Naive thymus-derived CD4-positive, alpha-beta T cell (primary cell): ENCODE data around the gene FAM89B. TPM values are rescaled to one million over a fixed set of nuclear protein-coding genes. Genes with fewer than 3 reads are reported as not detected.
A peak's percentile ranks its signal among the peaks of the same experiment; 100 is the strongest.

Experiments used
- ATAC-seq: fragments of 150-1000 bp; cut with Tn5 transposase; 2 replicates; pipeline ENCODE4 v1.10.0; 2021; ENCODE audit warnings: mild to moderate bottlenecking, moderate library complexity
- CTCF ChIA-PET: fragments of 350-600 bp; sonication (Branson Sonifier 250); formaldehyde crosslinking; loops from one replicate; lab custom pipeline; 2021; ENCODE audit warnings: antibody characterized with exemption; lab: Charles Lee
- POLR2A ChIA-PET: fragments of 350-600 bp; sonication (Branson Sonifier 250); formaldehyde crosslinking; loops from one replicate; lab custom pipeline; 2021; ENCODE audit warnings: antibody characterized with exemption, inconsistent platforms; lab: Charles Lee
- DNase-seq, 9 donors: peaks; one replicate each; pipeline versions ENCODE4 v3.0.0 to v3.0.0-alpha.2; 2020 to 2022; ENCODE audit warnings: mixed read lengths in 1 of 9
- H3K27ac ChIP-seq: one replicate; pipeline ENCODE4 v1.7.0; 2013; ENCODE audit warnings: mild to moderate bottlenecking, low read depth, low read length, moderate library complexity
- H3K27me3 ChIP-seq, 2 donors: one replicate each; pipeline ENCODE4 v1.7.0; 2013; ENCODE audit warnings: low read length in 2 of 2, mild to moderate bottlenecking in 2 of 2, moderate library complexity in 2 of 2; ENCODE audit not compliant: control insufficient read depth in 2 of 2, insufficient read depth in 2 of 2
- H3K36me3 ChIP-seq, 3 experiments: 1 replicate in 2 of 3; 2 replicates in 1 of 3; pipeline ENCODE4 v1.7.0; 2013; ENCODE audit warnings: low read length in 3 of 3, mild to moderate bottlenecking in 3 of 3, moderate library complexity in 1 of 3; ENCODE audit not compliant: insufficient read depth in 3 of 3, control insufficient read depth in 2 of 3
- H3K4me1 ChIP-seq, 2 donors: one replicate each; pipeline ENCODE4 v1.7.0; 2013; ENCODE audit warnings: low read length in 2 of 2, mild to moderate bottlenecking in 2 of 2, moderate library complexity in 1 of 2; ENCODE audit not compliant: control insufficient read depth in 2 of 2, insufficient read depth in 2 of 2
- H3K4me3 ChIP-seq: 2 replicates; pipeline ENCODE4 v1.7.0; 2013; ENCODE audit warnings: mild to moderate bottlenecking, low read length
- H3K9me3 ChIP-seq, 3 experiments: 1 replicate in 2 of 3; 2 replicates in 1 of 3; pipeline ENCODE4 v1.7.0; 2013; ENCODE audit warnings: low read length in 3 of 3; ENCODE audit not compliant: control insufficient read depth in 2 of 3
- H3K27ac Mint-ChIP-seq, 9 donors: one replicate each; pipeline ENCODE4 v1.8.0; 2020 to 2022; ENCODE audit warnings: mixed read lengths in 9 of 9, mild to moderate bottlenecking in 8 of 9, moderate library complexity in 5 of 9, inconsistent platforms in 2 of 9
- H3K27me3 Mint-ChIP-seq, 5 donors: one replicate each; pipeline ENCODE4 v1.8.0; 2021 to 2022; ENCODE audit warnings: mixed read lengths in 5 of 5, mild to moderate bottlenecking in 1 of 5
- H3K36me3 Mint-ChIP-seq, 5 donors: one replicate each; pipeline ENCODE4 v1.8.0; 2020 to 2022; ENCODE audit warnings: mixed read lengths in 5 of 5, mild to moderate bottlenecking in 3 of 5, inconsistent platforms in 1 of 5
- H3K4me1 Mint-ChIP-seq, 7 donors: one replicate each; pipeline ENCODE4 v1.8.0; 2020 to 2022; ENCODE audit warnings: mixed read lengths in 7 of 7, mild to moderate bottlenecking in 3 of 7, inconsistent platforms in 1 of 7
- H3K4me3 Mint-ChIP-seq, 10 donors: one replicate each; pipeline ENCODE4 v1.8.0; 2020 to 2022; ENCODE audit warnings: mild to moderate bottlenecking in 10 of 10, mixed read lengths in 10 of 10, moderate library complexity in 6 of 10, inconsistent platforms in 2 of 10
- H3K9me3 Mint-ChIP-seq, 11 donors: one replicate each; pipeline ENCODE4 v1.8.0; 2020 to 2022; ENCODE audit warnings: mixed read lengths in 11 of 11, mild to moderate bottlenecking in 4 of 11, inconsistent platforms in 1 of 11, moderate library complexity in 1 of 11
- intact Hi-C, 2 donors: fragments of 100-400 bp; cut with micrococcal nuclease; formaldehyde crosslinking; loops; one replicate each; pipeline ENCODE4 v1.15.1; 2023
- polyA plus RNA-seq, 2 donors: library from polyadenylated mRNA; unstranded; fragments of 300-500 nt; fragmentation: Illumina TruSeq; gene quantifications; one replicate each; pipeline ENCODE4 v1.2.3, GENCODE V29; 2021
- total RNA-seq, 6 experiments: library from RNA in 5 of 6; stranded (reverse) in 5 of 6; gene quantifications; 1 replicate in 5 of 6; 2 replicates in 1 of 6; pipeline ENCODE4 v1.2.3 and lab custom pipeline; 2021 to 2026

Gene FAM89B
- total and polyA plus RNA-seq, 7 experiments from 2014 or later: 33.0 to 115 (median 57.9) TPM

GRCh38 chr11:65541093-65541982 lies 31.0 kb upstream of the FAM89B start:
- H3K4me3 Mint-ChIP-seq: peak overlapping the region; percentile 81 to 90 (median 84)
- Histone ChIP-seq H3K4me3 (peak overlapping the region; percentile 71), H3K36me3 (peaks cover 0 to 35% (median 4%) of the 10 kb centered on the region in 3 experiments), H3K9me3 (no peaks in the 10 kb centered on the region), H3K27me3 (no peaks in the 10 kb centered on the region), H3K4me1 (peaks cover 15 to 26% of the 10 kb centered on the region in 2 donors), H3K27ac (peak overlapping the region; percentile 74)
- POLR2A ChIA-PET: interaction anchor here (0.8 to 14.3 kb wide), 19 partner anchors 11 to 185 kb away, joined by 3 to 186 read pairs (median 10); partner anchors contain the start of genes EHBP1L1, FAM89B, KCNK7 and LTBP3
- peaks cover 20 to 40% (median 30%) of the 10 kb centered on the region in 7 donors for H3K4me1 Mint-ChIP-seq
- H3K36me3 Mint-ChIP-seq: peaks cover 0 to 9% (median 0%) of the 10 kb centered on the region in 5 donors
- no peak for DNase-seq
- CTCF ChIA-PET: interaction anchor here (0.6 to 9.8 kb wide), 15 partner anchors 10 to 169 kb away, joined by 3 to 126 read pairs (median 5); partner anchors contain the start of genes EHBP1L1, FAM89B, KCNK7 and ZNRD2
- H3K27me3 Mint-ChIP-seq: no peaks in the 10 kb centered on the region
- no peak for ATAC-seq
- peak overlapping the region; percentile 74 to 92 (median 85) for H3K27ac Mint-ChIP-seq
- no peaks in the 10 kb centered on the region for H3K9me3 Mint-ChIP-seq
- intact Hi-C loops: loop anchor here (2.0 to 10.0 kb wide), 3 partner anchors 73 to 313 kb away; partner anchors contain the start of genes CFL1 (in 1 of the 2), MAP3K11 (in 1 of the 2) and PCNX3 (in 1 of the 2)

- Histone ChIP-seq H3K9me3 (no peaks in the 10 kb centered on the region), H3K27ac (no peak overlapping the region), H3K36me3 (peaks cover 0 to 22% (median 3%) of the 10 kb centered on the region in 3 experiments), H3K4me3 (no peak overlapping the region), H3K4me1 (peaks cover 27 to 38% of the 10 kb centered on the region in 2 donors), H3K27me3 (no peaks in the 10 kb centered on the region)
- H3K27me3 Mint-ChIP-seq: no peaks in the 10 kb centered on the region
- intact Hi-C loops: loop anchor here in 1 of 2 donors (10.0 kb wide), 1 partner anchor 312 kb away; the partner anchor contains the start of gene CFL1
- H3K9me3 Mint-ChIP-seq: no peaks in the 10 kb centered on the region
- DNase-seq (no peak), ATAC-seq (no peak)
- CTCF ChIA-PET: interaction anchor here (1.5 to 9.8 kb wide), 4 partner anchors 10 to 47 kb away, joined by 7 to 126 read pairs (median 44); partner anchors contain the start of genes FAM89B, KCNK7 and ZNRD2
- peak overlapping the region in 5 of 9 donors; percentile 26 to 88 (median 74) for H3K27ac Mint-ChIP-seq
- POLR2A ChIA-PET: interaction anchor here (1.6 to 14.3 kb wide), 10 partner anchors 9 to 72 kb away, joined by 3 to 186 read pairs (median 44); partner anchors contain the start of genes EHBP1L1, FAM89B, LTBP3 and PCNX3
- H3K36me3 Mint-ChIP-seq: peaks cover 0 to 9% (median 0%) of the 10 kb centered on the region in 5 donors
- no peak overlapping the region for H3K4me3 Mint-ChIP-seq
- H3K4me1 Mint-ChIP-seq: peaks cover 26 to 53% (median 37%) of the 10 kb centered on the region in 7 donors
Measured at GRCh38 chr11:65542738-65543390, 29.5 kb upstream of the FAM89B start.

GRCh38 chr11:65545853-65546216 lies 26.5 kb upstream of the FAM89B start:
- DNase-seq: no peak
- POLR2A ChIA-PET: interaction anchor here (0.7 to 14.3 kb wide), 11 partner anchors 17 to 411 kb away, joined by 3 to 186 read pairs (median 7); partner anchors contain the start of genes EHBP1L1, FAM89B, LTBP3 and MALAT1
- CTCF ChIA-PET: interaction anchor here (0.6 to 1.8 kb wide), 7 partner anchors 11 to 217 kb away, joined by 3 to 9 read pairs (median 4); partner anchors contain the start of genes FAM89B and ZNRD2
- Mint-ChIP-seq H3K36me3 (peaks cover 0 to 26% (median 8%) of the 10 kb centered on the region in 5 donors), H3K4me3 (peak overlapping the region; percentile 39 to 86 (median 84)), H3K27ac (peak overlapping the region; percentile 75 to 98 (median 88)), H3K9me3 (peaks cover 0 to 2% (median 0%) of the 10 kb centered on the region in 11 donors), H3K4me1 (peaks cover 42 to 73% (median 55%) of the 10 kb centered on the region in 7 donors), H3K27me3 (no peaks in the 10 kb centered on the region)
- Histone ChIP-seq H3K4me3 (peak overlapping the region; percentile 14), H3K27me3 (no peaks in the 10 kb centered on the region), H3K36me3 (peaks cover 0 to 30% (median 3%) of the 10 kb centered on the region in 3 experiments), H3K9me3 (no peaks in the 10 kb centered on the region), H3K27ac (peak overlapping the region; percentile 75), H3K4me1 (peaks cover 31 to 45% of the 10 kb centered on the region in 2 donors)
- no peak for ATAC-seq
- intact Hi-C loops: loop anchor here (1.0 to 10.0 kb wide), 4 partner anchors 11 to 309 kb away; partner anchors contain the start of genes ZNRD2 (in 2 of the 2), CFL1 (in 1 of the 2) and PCNX3 (in 1 of the 2)

GRCh38 chr11:65546217-65546958 lies 25.9 kb upstream of the FAM89B start:
- ATAC-seq: peak; percentile 96
- H3K27me3 Mint-ChIP-seq: no peaks in the 10 kb centered on the region

GRCh38 chr11:65547446-65548125 lies 24.8 kb upstream of the FAM89B start:
- H3K9me3 Mint-ChIP-seq: peaks cover 0 to 2% (median 0%) of the 10 kb centered on the region in 11 donors
- peak overlapping the region in 8 of 9 donors; percentile 39 to 92 (median 87) for H3K27ac Mint-ChIP-seq
- Histone ChIP-seq H3K27ac (peak overlapping the region; percentile 75), H3K4me1 (peaks cover 24 to 47% of the 10 kb centered on the region in 2 donors), H3K9me3 (no peaks in the 10 kb centered on the region), H3K4me3 (peak overlapping the region; percentile 10), H3K36me3 (peaks cover 0 to 42% (median 9%) of the 10 kb centered on the region in 3 experiments), H3K27me3 (no peaks in the 10 kb centered on the region)
- ATAC-seq (no peak), DNase-seq (peak in 1 of 9 donors; percentile 40)
- H3K27me3 Mint-ChIP-seq: no peaks in the 10 kb centered on the region
- intact Hi-C loops: loop anchor here in 1 of 2 donors (10.0 kb wide), 1 partner anchor 307 kb away; the partner anchor contains the start of gene CFL1
- peak overlapping the region; percentile 41 to 85 (median 82) for H3K4me3 Mint-ChIP-seq
- H3K36me3 Mint-ChIP-seq: peaks cover 0 to 37% (median 19%) of the 10 kb centered on the region in 5 donors
- H3K4me1 Mint-ChIP-seq: peaks cover 43 to 76% (median 58%) of the 10 kb centered on the region in 7 donors
- CTCF ChIA-PET: interaction anchor here (0.8 to 2.5 kb wide), 5 partner anchors 9 to 25 kb away, joined by 3 to 9 read pairs (median 7); partner anchors contain the start of genes FAM89B and ZNRD2
- POLR2A ChIA-PET: interaction anchor here (0.5 to 14.3 kb wide), 7 partner anchors 9 to 396 kb away, joined by 4 to 186 read pairs (median 7); partner anchors contain the start of genes EHBP1L1, FAM89B, LTBP3 and MALAT1

More at GRCh38 chr11:65546217-65546958, 25.9 kb upstream of the FAM89B start:
- POLR2A ChIA-PET: interaction anchor here (0.7 to 14.3 kb wide), 11 partner anchors 9 to 411 kb away, joined by 3 to 186 read pairs (median 7); partner anchors contain the start of genes EHBP1L1, FAM89B, LTBP3 and MALAT1
- peak overlapping the region; percentile 14 for H3K4me3 ChIP-seq
- Mint-ChIP-seq H3K4me3 (peak overlapping the region; percentile 39 to 86 (median 84)), H3K27ac (peak overlapping the region; percentile 86 to 98 (median 88)), H3K9me3 (peaks cover 0 to 2% (median 0%) of the 10 kb centered on the region in 11 donors), H3K36me3 (peaks cover 0 to 31% (median 9%) of the 10 kb centered on the region in 5 donors), H3K4me1 (peaks cover 40 to 73% (median 54%) of the 10 kb centered on the region in 7 donors)
- peak overlapping the region; percentile 75 for H3K27ac ChIP-seq
- peaks cover 0 to 36% (median 4%) of the 10 kb centered on the region in 3 experiments for H3K36me3 ChIP-seq
- intact Hi-C loops: loop anchor here (1.0 to 10.0 kb wide), 4 partner anchors 11 to 308 kb away; partner anchors contain the start of genes ZNRD2 (in 2 of the 2), CFL1 (in 1 of the 2) and PCNX3 (in 1 of the 2)
- DNase-seq: peak; percentile 95 to 100 (median 98)
- no peaks in the 10 kb centered on the region for H3K27me3 ChIP-seq
- CTCF ChIA-PET: interaction anchor here (0.6 to 1.8 kb wide), 8 partner anchors 10 to 238 kb away, joined by 3 to 9 read pairs (median 4); partner anchors contain the start of genes FAM89B and ZNRD2
- peaks cover 27 to 41% of the 10 kb centered on the region in 2 donors for H3K4me1 ChIP-seq
- H3K9me3 ChIP-seq: no peaks in the 10 kb centered on the region
